ENCODE measurements around the gene CR1L.

DNA sequence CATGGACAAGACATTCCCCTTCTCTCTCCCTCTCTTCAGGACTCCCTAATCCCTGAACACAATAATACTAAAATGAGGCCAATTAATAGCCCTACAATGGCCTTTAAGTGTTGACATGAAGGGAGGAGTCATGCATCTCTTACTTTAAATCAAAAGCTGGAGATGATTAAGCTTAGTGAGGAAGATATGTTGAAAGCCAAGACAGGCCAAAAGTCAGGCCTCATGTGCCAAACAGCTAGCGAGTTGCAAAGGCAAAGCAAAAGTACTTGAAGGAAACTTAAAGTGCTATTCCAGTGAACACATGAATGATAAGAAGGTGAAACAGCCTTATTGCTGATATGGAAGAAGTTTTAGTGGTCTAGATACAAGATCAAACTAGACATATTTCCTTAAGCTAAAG lies 57.4 kb downstream of the CR1L start:
- TF ChIP-seq SNAI2 (CRISPR knock-in tag; IDR thresholded peaks at IDR 0.05), result no peak
- TF ChIP-seq ISL1 (CRISPR knock-in tag; IDR thresholded peaks at IDR 0.05), result no peak
- no peak for TF ChIP-seq RARB (CRISPR knock-in tag; IDR thresholded peaks at IDR 0.05)
- TF ChIP-seq, protein P1, sequence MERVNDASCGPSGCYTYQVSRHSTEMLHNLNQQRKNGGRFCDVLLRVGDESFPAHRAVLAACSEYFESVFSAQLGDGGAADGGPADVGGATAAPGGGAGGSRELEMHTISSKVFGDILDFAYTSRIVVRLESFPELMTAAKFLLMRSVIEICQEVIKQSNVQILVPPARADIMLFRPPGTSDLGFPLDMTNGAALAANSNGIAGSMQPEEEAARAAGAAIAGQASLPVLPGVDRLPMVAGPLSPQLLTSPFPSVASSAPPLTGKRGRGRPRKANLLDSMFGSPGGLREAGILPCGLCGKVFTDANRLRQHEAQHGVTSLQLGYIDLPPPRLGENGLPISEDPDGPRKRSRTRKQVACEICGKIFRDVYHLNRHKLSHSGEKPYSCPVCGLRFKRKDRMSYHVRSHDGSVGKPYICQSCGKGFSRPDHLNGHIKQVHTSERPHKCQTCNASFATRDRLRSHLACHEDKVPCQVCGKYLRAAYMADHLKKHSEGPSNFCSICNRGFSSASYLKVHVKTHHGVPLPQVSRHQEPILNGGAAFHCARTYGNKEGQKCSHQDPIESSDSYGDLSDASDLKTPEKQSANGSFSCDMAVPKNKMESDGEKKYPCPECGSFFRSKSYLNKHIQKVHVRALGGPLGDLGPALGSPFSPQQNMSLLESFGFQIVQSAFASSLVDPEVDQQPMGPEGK (CRISPR knock-in tag; IDR thresholded peaks at IDR 0.05; ENCODE audit: borderline replicate concordance), result no peak

All from SK-N-SH treated with all-trans-retinoic acid at 6 μM for 48 hours (cell line).